Measurements from ENCODE around the gene MAML3.

DNA sequence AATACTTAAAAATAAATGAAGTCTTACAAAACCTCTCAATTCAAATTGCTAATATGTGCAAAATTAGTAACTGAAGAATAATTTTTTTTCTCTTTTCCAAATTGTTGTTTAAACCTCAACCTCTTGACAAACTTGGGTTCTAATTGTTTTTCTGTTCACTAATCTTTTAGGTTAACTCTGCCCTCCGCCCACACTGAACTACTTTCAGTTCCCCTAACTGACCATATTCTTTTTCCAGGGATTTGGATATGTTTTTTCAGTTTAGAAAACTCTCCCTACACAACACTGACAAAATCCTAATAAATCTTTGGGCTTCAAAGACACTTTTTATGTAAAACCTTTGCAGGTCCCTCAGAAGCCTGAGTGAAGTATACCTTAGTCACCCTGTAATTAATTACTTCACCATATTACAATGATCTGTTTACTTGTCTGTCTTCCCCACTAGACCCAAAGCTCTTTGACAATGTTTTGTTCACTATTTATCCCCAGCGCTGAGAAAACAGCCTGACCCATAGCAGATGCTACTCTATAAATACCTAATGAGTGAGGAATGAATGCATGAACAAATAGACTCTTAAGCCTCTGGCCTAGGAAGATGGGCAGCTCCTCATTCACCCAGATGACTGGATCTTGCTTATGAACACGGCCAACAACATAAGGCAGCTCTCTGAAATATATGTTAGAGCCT lies 134.9 kb downstream of the MAML3 start:
- TF ChIP-seq POLR2A (IDR thresholded peaks at IDR 0.05; ENCODE audit: low read length): no peak
- no peak for TF ChIP-seq GATA1 (IDR thresholded peaks at IDR 0.05; ENCODE audit: low read depth, low read length)
